Thyroid gland (tissue), 4 donors: ENCODE measurements around the gene TAOK3.

Experiments
- POLR2A ChIP-seq, 2 donors: fragments of 450-650 bp; IDR thresholded peaks; one replicate each; pipeline ENCODE4 v1.6.1; 2017; ENCODE audit warnings: antibody characterized with exemption in 2 of 2, mild to moderate bottlenecking in 2 of 2, moderate library complexity in 1 of 2
- TF ChIP-seq, protein P1 (sequence below), 6 experiments: fragments of 200-600 bp in 3 of 6; fragments of 450-650 bp in 3 of 6; sonication (generic) in 3 of 6; IDR thresholded peaks; one replicate each; pipeline ENCODE4 v1.5.1; 2016 to 2019; ENCODE audit warnings: antibody characterized with exemption in 6 of 6, mild to moderate bottlenecking in 2 of 6, inconsistent platforms in 1 of 6, moderate library complexity in 1 of 6

DNA sequence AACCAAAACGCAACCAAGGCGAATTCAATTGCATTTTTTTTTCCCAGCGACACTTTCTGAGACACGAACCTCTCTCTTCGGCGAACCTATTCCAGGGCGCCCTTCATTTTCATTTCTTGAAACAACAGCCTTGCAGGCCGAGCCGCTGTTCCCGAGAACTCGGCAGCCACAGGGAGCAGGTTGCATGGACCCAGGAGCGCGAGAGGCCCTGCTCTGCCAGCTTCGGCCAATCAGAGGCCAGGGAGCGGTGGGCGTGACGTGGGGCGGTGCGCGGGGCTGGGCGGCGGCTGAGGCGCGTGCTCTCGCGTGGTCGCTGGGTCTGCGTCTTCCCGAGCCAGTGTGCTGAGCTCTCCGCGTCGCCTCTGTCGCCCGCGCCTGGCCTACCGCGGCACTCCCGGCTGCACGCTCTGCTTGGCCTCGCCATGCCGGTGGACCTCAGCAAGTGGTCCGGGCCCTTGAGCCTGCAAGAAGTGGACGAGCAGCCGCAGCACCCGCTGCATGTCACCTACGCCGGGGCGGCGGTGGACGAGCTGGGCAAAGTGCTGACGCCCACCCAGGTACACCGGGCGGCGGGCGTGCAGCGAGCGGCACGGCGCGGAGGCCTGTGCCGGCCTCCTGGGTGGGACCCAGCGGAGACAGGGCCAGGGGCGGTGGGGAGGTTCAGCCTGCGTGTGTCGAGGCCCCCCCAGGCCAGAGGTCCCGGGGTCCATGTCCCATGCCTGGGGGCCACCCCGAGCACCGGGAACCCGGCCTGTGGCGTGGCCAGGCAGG lies 236.7 kb downstream of the TAOK3 start, which contains the start of gene PEBP1:
- TF ChIP-seq, protein P1, sequence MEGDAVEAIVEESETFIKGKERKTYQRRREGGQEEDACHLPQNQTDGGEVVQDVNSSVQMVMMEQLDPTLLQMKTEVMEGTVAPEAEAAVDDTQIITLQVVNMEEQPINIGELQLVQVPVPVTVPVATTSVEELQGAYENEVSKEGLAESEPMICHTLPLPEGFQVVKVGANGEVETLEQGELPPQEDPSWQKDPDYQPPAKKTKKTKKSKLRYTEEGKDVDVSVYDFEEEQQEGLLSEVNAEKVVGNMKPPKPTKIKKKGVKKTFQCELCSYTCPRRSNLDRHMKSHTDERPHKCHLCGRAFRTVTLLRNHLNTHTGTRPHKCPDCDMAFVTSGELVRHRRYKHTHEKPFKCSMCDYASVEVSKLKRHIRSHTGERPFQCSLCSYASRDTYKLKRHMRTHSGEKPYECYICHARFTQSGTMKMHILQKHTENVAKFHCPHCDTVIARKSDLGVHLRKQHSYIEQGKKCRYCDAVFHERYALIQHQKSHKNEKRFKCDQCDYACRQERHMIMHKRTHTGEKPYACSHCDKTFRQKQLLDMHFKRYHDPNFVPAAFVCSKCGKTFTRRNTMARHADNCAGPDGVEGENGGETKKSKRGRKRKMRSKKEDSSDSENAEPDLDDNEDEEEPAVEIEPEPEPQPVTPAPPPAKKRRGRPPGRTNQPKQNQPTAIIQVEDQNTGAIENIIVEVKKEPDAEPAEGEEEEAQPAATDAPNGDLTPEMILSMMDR (IDR thresholded peaks at IDR 0.05): peak in 1 of 6 experiments; percentile 1
- TF ChIP-seq POLR2A (IDR thresholded peaks at IDR 0.05): peak; percentile 98 to 100
